Gastrocnemius medialis (tissue), 4 donors: ENCODE results near the gene ADGRL3.

Experiments used
- POLR2A ChIP-seq, 2 donors: fragments of 450-650 bp; IDR thresholded peaks; one replicate each; pipeline ENCODE4 v1.6.1; 2017; ENCODE audit warnings: antibody characterized with exemption in 2 of 2, mild to moderate bottlenecking in 2 of 2, moderate library complexity in 2 of 2
- TF ChIP-seq, protein P1 (sequence below), 5 experiments: fragments of 450-650 bp in 3 of 5; fragments of 200-600 bp in 2 of 5; sonication (generic) in 2 of 5; IDR thresholded peaks in 4 of 5; conservative IDR thresholded peaks in 1 of 5; 1 replicate in 4 of 5; 2 replicates in 1 of 5; pipeline ENCODE4 v1.5.1; 2016 to 2019; ENCODE audit warnings: antibody characterized with exemption in 5 of 5, mild to moderate bottlenecking in 3 of 5, moderate library complexity in 3 of 5

DNA sequence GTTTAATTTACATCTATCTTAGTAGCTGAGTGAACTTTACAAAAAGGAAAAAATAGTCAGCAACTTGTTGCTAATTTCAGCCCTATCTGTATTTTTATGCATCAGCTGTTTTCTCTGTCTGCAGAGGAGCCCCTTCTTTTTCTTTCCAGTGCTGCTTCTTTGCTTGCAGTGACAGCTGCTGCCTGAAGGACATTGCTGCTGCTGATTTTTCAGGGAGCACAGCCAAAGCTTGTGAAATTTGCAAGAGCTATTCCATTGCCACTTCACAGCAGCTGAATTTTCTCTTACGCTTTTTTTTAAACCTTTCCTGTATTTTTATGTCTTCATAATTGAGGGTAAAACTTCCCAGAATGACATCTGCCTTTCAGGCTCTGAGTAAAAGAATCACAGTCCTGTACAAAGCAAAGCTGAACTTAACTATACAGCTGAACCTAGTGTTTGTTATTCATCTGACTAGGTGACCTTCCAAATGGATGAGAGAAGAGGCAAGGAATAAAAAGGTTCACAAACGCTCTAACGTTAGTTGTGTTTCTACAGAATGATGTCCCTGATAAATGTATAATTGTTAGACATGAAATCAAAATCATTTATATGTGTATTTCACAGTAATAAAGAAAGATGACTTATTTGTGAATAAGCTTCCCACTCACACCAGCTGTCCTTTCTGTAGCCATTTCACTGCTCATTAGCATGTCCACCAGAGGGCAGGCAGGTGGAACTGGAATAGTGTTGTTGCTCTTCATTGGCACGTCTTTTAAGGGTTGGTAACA, 541.4 kb downstream of the ADGRL3 start:
- TF ChIP-seq, protein P1, sequence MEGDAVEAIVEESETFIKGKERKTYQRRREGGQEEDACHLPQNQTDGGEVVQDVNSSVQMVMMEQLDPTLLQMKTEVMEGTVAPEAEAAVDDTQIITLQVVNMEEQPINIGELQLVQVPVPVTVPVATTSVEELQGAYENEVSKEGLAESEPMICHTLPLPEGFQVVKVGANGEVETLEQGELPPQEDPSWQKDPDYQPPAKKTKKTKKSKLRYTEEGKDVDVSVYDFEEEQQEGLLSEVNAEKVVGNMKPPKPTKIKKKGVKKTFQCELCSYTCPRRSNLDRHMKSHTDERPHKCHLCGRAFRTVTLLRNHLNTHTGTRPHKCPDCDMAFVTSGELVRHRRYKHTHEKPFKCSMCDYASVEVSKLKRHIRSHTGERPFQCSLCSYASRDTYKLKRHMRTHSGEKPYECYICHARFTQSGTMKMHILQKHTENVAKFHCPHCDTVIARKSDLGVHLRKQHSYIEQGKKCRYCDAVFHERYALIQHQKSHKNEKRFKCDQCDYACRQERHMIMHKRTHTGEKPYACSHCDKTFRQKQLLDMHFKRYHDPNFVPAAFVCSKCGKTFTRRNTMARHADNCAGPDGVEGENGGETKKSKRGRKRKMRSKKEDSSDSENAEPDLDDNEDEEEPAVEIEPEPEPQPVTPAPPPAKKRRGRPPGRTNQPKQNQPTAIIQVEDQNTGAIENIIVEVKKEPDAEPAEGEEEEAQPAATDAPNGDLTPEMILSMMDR (IDR thresholded peaks at IDR 0.05 in 4 of 5, conservative IDR thresholded peaks at IDR 0.05 in 1 of 5), result no peak
- TF ChIP-seq POLR2A (IDR thresholded peaks at IDR 0.05), result no peak
